ENCODE results near the gene SNX8. TPM values are rescaled to one million over a fixed set of nuclear protein-coding genes. Genes with fewer than 3 reads are reported as not detected.

SNX8 gene
- polyA plus RNA-seq, 4 donors = 40.5 to 45.7 (median 42.6) TPM

DNA sequence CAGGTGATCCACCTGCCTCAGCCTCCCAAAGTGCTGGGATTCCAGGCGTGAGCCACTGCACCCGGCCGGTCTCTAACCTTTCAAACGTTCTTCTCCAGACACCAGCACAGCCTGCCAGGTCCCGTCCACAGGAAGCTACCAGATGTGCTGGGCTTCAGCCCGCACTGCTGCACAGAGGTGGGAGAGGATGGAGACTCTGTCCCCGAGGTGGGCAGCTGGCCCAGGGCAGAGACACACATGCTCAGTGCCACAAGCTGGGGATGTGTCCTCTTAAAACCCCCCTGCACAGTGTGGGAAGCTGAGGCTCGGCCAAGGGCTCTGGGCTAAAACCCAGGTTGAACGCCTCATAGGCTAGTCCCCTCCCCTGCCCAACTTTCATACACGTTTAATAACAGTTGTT lies 62.9 kb downstream of the SNX8 start:
- no peak for DNase-seq (ENCODE audit: low read depth in 4 of 4, low spot score in 3 of 4)

DNA sequence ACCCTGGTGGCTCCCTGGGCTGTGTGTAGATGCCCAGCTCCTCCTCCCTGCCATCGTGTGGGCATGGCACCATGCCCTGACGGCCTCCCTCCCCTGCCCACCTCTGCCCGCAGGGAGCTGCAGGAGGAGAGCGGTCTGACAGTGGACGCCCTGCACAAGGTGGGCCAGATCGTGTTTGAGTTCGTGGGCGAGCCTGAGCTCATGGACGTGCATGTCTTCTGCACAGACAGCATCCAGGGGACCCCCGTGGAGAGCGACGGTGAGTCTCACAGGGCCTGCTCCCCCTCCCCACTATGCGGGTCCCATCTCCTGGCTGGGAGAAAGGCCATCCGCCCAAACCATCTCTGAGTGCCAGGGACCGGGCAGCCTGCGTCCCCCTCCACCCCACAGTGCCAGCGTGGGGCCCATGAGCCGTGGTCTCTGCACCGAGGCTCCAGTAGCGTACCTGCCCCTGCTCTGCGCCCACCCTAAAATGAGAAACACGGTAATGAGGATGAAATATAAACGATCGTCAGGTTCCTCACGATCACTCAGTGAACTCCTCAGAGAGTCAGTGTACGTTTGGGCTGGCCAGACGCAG lies 64.4 kb downstream of the SNX8 start:
- DNase-seq (ENCODE audit: low read depth in 4 of 4, low spot score in 3 of 4) = no peak

DNA sequence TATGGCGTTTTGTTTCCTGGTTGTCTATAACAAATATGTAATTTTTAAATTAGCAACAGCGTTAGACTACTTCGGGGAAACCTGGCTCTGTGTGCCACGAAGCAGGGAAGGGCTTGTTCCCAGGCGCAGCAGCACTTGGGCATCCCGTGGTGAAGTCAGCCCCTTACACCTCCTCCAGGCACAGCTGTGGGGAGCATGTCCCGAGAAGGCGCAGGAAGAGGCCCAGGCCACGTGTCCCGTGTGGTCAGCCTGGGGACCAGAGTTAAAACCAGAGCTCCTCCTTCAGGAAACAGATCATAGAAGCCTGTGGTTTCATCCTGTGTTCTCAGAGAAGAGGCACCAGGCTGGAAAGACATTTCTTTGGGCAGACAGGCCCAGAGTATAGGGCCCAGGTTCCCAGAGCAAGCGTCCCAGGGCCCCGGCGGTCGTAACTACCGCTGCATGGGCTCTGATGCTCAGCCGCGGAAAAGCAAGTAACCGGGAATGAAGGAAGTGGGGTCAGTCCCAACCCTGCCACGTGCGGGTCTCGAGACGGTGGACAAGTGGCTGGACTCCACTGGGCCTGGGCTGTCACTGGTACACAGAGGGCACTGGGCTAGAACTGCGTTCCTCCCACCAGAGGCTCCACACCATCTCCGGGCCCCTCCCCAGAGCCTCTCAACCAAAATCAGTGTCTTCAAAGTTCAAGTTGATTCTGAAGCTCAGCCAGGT lies 65.1 kb downstream of the SNX8 start:
- DNase-seq (ENCODE audit: low read depth in 4 of 4, low spot score in 3 of 4) = no peak

DNA sequence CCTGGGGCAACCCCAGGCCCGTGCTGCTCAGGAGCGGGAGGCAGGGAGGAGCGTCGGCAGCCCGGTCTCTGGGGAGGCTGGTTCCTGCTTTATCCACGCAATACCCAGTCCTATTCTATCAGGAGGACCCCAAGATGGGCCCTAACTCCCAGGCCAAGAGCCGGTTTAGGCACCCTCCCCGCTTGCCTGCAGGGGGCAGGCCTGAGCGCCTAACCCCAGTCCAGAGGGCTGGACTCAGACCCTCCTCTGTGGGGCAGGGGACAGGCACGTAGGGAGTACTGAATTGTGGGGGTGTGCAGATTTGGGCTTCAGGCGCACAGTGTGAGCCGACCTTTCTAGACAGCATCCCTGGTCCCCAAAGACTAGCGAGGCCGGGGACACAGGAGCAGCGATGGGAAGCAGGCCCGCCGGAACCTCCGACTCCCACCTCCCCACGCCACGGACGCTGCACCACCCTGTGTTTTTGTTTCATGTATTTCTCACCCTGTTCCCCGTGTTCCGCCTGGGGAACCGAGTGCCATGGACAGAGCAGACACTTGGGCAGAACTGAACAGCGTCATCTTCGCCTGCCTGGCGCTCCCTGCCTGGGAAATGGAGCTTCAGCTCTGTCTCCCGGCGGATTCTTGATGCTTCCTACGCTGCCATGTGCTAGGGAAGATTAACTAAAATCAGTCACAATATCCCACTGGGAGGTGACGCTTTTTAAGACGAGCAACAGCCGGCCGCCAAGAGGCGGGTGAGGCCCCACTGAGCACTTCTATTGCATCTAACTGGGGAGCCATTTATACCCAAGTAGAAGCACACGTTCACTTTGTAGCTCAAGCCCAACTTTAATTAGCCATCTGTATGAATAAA lies 66.9 kb downstream of the SNX8 start:
- no peak for DNase-seq (ENCODE audit: low read depth in 4 of 4, low spot score in 3 of 4)

DNA sequence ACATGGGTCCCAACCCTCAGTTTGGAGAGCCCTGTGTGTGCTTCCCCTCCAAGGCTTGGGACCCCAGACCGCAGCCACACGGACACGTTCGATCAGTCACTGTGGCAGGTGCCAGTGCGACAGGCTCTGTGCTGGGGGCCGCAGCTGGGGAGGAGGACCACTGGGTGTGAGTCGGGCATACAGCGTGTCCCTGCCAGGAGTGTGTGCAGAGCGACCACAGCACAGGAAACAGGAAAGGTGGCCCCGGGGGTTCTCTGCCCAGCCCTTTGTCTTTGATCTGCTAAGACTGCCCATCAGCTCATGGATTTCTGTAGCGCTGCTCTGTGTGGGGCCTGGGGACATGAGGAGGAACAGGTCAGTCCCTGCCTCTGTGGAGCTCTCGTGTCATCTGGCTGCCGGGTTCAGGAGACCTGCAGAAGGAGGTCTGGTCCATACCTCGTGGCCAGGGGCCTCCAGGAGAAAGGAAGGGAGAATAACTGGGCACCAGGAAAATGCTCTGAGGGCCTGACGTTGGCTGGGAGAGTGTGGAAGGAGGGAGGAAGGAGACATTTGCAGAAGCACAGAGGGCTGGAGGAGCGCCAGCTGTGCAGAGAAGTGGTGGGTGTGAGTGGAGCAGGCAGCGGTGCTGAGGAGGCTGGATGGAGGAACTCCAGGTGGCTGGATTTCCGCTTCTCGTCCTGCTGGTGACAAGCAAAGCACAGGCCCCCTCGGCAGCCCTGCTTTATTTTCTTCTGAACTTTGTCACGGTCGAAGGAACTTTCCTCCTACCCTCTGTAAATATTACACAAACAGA lies 68.2 kb downstream of the SNX8 start:
- DNase-seq (ENCODE audit: low read depth in 4 of 4, low spot score in 3 of 4) = no peak

DNA sequence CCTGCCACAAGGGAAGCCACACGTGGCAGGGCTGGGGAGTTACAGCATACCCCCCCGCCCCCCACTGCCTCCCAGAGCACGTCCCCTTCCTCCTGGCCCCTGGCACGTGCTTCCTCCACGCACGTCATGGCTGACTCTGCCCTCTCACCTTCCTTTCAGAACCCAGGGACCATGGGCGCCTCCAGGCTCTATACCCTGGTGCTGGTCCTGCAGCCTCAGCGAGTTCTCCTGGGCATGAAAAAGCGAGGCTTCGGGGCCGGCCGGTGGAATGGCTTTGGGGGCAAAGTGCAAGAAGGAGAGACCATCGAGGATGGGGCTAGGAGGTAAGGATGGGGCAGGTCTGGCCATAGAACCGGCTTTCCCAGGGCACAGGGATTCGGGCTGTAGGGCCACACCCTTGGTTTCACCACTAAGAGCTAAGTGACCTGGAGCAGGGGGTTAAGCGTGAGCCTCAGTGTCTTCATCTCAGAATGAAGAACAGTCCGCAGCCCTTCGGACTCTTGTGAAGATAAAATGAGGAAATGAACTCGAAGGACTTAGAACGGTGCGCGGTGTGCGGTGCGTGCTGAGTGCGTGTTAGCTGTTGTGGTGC lies 69.7 kb downstream of the SNX8 start:
- no peak for DNase-seq (ENCODE audit: low read depth in 4 of 4, low spot score in 3 of 4)

DNA sequence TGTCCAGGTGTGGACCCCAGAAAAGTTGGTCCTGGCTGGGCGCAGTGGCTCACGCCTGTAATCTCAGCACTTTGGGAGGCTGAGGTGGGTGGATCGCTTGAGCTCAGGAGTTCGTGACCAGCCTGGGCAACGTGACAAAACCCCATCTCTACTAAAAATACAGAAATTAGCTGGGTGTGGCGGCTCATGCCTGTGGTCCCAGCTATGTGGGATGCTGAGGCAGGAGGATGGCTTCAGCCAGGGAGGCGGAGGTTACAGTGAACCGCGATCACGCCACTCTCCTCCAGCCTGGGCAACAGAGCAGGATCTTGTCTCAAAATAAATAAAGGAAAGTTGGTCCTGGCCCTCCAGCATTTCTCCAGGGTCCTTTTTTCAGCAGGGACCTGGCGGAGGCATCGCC lies 70.8 kb downstream of the SNX8 start:
- no peak for DNase-seq (ENCODE audit: low read depth in 4 of 4, low spot score in 3 of 4)

DNA sequence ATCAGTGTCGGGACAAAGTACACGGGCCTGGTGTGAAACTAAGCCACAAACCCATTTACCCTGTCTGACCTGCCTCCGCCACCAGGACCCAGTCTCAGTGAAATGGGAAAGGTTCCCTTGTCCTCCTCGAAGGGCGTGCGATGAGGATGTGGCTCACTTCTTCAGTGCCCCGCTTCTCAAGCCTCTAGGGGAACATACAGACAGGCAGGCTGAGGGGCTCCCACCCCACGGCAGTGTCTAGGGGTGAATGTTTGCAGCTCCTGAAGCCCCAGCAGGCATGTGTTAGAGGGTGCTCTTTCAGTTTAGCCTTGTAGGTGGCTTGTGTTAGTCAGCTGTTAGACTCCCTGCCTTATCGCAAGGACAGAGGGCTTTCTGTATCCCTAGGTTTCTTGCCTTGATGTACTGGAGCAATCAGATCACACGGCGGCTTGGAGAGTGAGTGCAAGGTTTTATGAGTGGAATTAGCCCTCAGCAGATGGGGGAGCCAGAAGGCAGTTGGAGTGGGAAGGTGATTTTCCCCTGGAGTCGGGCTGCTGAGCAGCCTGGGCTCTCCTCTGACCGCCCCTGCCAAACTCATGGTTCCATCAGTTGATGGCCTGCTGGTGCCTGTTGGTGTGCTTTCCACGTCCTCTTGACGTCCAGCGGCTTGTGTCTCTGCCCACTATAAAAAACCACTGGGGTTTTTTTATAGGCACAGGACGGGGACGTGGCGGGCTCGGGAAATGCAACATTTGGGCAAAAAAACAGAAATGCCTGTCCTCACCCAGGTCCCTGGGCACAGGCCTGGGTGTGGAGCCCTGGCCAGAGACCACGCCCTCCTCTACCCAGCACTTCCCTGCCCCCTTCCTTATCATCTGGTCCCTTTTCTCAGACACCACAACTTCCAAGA lies 71.5 kb downstream of the SNX8 start:
- DNase-seq (ENCODE audit: low read depth in 4 of 4, low spot score in 3 of 4) = no peak

DNA sequence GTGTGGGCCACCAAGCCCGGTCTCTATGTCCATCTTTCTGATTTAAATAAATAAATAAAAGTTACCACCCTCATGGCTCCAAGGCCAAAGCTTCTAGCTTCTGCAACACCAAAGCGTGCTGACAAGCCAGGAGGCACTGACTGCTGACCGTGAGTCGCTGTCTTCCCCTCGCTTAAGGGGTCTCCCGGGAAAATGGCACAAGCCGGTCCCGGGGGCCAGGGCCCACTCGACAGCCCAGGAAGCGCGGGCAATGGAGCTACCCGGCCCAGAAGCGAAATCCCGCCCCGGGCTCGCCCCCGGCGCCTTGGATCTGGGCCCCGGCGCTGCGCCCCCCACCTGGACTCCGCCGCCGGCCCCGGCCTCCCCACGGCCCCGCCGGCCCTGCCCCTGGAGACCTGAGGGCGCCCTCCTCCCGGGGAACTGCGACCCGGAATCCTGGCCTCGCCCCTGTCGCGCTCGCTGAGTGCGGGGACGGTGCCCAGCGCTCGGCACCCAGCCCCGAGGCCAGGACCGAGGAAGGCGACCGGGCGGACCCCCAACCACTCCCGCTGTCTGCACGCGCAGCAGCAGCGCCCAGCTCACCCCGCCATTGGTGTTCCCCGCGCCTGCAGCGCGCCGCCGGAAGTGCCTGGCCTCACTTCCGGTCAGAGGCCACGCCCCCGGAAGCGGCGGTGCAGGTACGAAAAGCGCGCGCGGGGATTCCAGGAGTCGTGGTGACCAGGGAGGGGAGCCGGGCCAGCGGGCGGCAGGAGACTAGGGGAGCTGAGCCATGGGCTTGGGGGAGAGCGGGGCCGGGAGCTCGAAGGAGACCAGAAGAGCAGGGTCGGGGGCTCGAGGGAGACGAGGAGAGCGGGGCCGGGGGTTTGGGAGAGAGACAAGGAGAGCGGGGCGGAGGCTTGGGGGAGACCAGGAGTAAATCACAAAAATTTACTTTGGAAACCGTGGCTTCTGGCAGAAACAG lies 72.4 kb downstream of the SNX8 start, which contains the start of the genes MRM2 and NUDT1:
Gene MRM2, minus strand, starts transcription at position 626 of the 961 bp plus-strand sequence. Its CDS starts 36 bp downstream, at position 590.
Gene NUDT1, plus strand, starts transcription at position 647 of the 961 bp plus-strand sequence. CDS start 2,349 bp downstream, outside the sequence.
- peak; percentile 52 to 70 (median 68) for DNase-seq (ENCODE audit: low read depth in 4 of 4, low spot score in 3 of 4)

DNA sequence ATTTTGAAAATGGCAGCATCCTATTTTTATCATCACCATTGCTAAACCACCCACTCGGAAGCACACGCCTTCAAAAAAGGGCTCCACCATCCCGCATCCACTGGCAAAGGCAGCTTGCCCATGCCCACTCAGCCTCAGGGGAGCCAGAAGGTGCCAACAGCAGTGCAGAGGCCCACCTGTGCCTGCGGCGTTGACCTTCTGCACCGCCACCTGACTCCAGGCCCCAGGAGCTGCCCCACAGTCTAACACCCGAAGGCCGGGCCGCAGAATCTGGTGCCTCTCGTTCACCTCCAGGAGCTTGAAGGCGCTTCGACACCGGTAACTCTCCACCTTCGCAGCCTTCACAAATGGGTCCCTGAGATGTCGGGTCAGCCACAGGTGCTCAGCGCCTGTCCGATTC lies 75.0 kb downstream of the SNX8 start:
- no peak for DNase-seq (ENCODE audit: low read depth in 4 of 4, low spot score in 3 of 4)

DNA sequence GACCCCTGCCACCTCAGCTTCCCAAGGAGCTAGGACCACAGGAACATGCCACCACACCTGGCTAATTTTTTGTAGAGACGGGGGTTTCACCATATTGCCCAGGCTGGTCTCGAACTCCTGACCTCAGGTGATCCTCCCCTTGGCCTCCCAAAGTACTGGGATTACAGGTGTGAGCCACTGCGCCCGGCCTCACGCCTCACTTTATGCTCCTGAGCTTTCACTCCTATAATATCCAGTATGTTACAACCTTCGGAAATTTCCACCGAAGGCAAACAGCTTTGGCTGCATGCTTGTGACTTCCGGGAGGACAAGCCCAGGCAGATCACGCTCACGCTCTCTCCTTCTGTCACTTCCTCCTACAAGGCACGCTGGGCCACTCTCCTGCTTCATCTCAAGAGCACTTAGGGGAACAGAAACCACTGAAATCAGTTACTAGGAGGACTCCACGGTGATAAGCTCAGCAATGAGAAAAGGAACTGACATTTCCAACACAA lies 77.1 kb downstream of the SNX8 start:
- DNase-seq (ENCODE audit: low read depth in 4 of 4, low spot score in 3 of 4) = no peak

DNA sequence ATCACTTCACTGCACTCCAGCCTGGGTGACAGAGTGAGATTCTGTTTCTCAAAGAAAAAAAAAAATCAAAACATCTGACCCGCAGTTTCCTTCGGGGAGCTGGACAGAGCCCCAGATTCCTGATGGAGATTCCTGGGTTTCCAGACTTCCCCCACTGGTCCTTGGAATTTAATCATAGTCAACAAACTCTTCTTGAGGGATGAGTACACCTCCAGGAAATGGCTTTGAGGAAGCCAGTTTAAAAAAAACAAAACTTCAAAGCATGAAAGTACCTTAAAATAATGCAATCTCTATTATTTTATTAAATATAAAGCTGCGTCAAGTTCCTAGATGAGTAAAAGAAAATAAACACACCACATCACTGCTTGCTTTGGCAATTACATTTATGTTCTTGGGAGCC lies 80.3 kb downstream of the SNX8 start:
- no peak for DNase-seq (ENCODE audit: low read depth in 4 of 4, low spot score in 3 of 4)

DNA sequence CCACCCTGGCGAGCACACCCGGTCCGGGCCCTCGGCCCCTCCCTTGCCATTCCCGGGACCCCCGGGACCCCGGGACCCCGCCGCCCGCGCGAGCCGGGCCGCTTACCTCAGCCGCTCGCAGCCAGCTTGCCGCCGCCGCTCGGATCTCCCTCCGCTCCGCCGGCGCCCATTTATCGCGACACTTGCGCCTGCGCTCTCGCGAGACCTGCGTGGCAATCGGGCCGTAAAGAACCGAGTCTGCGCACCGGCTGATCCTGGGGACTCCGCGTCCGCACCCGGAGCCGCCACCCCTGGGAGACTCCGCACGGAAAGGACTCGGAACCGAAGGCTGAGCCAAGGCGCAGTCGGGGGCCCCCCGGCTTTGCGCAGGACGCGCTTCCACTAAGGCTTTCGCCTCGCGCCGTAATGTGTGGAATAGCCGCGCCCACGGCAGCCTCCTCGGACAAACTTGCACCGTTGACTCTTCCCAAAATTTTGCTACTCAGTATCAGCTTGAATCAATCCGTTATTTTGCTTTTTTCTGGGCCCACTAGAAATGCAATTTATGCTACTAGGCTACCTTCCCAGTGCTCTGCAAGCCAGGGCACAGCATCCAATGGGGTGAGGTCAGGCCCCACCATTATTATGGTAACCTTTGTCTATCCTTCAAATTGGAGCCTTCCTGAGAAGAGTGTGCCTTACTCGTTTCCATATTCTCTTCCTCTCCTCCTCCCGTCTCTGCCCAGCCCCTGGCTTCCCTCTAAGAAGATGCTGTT lies 81.3 kb downstream of the SNX8 start, which contains the start of gene MAD1L1:
Gene MAD1L1, minus strand, starts transcription at position 180 of the 755 bp plus-strand sequence. CDS start 2,812 bp downstream, outside the sequence.
- DNase-seq (ENCODE audit: low read depth in 4 of 4, low spot score in 3 of 4) = peak; percentile 81 to 86 (median 82)

DNA sequence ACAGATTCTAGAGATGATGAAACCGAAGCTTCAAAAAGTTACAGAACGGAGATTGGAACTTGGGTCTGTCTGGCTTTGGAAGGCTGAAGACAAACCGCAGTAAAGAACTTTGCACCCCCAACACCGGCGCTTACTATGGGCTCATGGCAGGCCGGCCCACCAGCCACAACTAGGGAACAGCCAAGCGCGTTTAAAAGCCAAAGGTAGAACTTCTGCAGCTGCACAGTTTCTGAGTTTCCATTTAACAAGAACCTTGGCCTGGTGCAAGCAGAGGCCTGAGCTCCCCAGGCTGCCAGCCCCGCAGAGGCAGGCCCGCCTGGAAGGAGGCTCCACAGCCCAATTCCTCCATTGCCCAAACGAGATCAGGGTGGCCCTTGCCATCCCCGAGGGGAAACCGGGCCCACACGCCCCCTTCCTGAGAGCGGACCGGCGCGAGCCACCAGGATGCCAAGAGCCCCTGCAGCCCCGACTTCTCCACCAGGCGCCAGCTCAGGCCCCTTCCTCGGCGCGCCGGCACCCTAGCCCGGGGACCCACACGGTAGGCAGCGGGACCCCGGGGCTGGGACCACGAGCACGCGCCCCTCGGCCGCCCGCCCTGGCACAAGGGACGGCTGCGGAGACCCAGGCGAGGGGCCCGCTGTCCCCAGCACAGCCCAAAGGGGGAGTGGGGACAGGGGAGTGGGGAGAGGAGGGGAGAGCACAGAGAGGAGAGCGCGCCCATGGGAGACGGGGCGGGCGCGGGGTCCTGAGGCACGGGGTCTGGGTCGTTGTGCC lies 82.1 kb downstream of the SNX8 start:
- DNase-seq (ENCODE audit: low read depth in 4 of 4, low spot score in 3 of 4) = no peak

DNA sequence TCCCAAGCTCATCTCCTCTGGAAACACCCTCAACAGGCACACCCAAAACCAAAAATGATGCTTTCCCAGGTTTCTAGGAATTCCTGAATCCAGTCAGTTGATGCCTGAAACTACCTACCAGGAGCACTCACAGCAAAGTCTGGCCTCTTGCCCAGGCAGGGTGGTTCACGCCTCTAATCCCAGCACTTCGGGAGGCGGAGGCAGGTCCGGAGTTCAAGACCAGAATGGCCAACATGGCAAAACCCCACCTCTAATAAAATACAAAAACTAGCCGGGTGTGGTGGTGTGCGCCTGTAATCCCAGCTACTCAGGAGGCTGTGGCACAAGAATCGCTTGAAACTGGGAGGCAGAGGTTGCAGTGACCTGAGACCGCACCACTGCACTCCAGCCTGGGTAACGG lies 83.4 kb downstream of the SNX8 start:
- no peak for DNase-seq (ENCODE audit: low read depth in 4 of 4, low spot score in 3 of 4)

DNA sequence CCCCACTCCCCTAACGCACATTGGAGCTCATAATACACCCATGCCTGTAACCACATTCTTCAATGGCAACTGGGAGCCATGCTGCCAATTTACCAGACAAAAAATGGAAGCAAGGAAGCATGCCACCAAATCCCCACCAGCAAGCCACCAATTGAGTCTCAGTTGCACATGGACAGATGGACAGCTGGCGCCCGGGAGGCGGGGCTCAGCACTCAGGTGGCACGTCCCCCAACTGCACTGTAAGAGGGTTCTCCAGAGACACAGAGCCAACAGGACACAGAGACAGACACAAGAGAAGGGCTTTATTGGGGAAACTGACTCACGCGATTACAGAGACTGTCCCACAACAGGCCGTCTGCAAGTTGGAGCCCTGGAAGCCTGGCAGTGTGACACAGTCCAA lies 84.0 kb downstream of the SNX8 start:
- no peak for DNase-seq (ENCODE audit: low read depth in 4 of 4, low spot score in 3 of 4)
